NT2/D1 (cell line): Measurements from ENCODE around the gene C20orf202.

Source experiments
- DNase-seq: peaks from one replicate; pipeline ENCODE4 v3.0.0-alpha.2; 2011; ENCODE audit warnings: low read depth, low spot score
- H3K27me3 ChIP-seq: 2 replicates; pipeline ENCODE4 v1.6.0; 2011; ENCODE audit warnings: mild to moderate bottlenecking; ENCODE audit not compliant: insufficient read length, insufficient read depth
- H3K36me3 ChIP-seq: 2 replicates; pipeline ENCODE4 v1.6.1; 2011; ENCODE audit warnings: mild to moderate bottlenecking, low read length, mixed read lengths; ENCODE audit not compliant: insufficient read depth, insufficient read length
- H3K4me1 ChIP-seq: 2 replicates; pipeline ENCODE4 v1.5.1; 2011; ENCODE audit not compliant: insufficient read depth, insufficient read length
- H3K4me3 ChIP-seq: 2 replicates; pipeline ENCODE4 v1.5.1; 2011; ENCODE audit warnings: low read depth; ENCODE audit not compliant: insufficient read length
- H3K9ac ChIP-seq: 2 replicates; pipeline ENCODE4 v1.6.0; 2011; ENCODE audit warnings: low read depth; ENCODE audit not compliant: insufficient read length
- H3K9me3 ChIP-seq: 2 replicates; pipeline ENCODE4 v1.5.1; 2011; ENCODE audit warnings: mild to moderate bottlenecking, low read length; ENCODE audit not compliant: insufficient read depth
- SUZ12 ChIP-seq: IDR thresholded peaks from 2 replicates; pipeline ENCODE4 v1.6.1; 2011; ENCODE audit not compliant: insufficient read length, insufficient read depth; ENCODE audit errors: extremely low read depth
- YY1 ChIP-seq: IDR thresholded peaks from 2 replicates; pipeline ENCODE4 v1.6.1; 2011; ENCODE audit not compliant: insufficient read length, insufficient read depth
- ZNF274 ChIP-seq: IDR thresholded peaks from 2 replicates; pipeline ENCODE4 v1.6.1; 2011; ENCODE audit warnings: mild to moderate bottlenecking, low read depth, low read length

C20orf202 gene

GRCh38 chr20:1189827-1190226, 13.4 kb upstream of the C20orf202 start:
- no peak for TF ChIP-seq ZNF274
- TF ChIP-seq SUZ12 = no peak
- TF ChIP-seq YY1 = no peak
- H3K36me3 ChIP-seq = no peaks in the 10 kb centered on the region
- H3K9ac ChIP-seq = no peak overlapping the region
- H3K27me3 ChIP-seq = peaks cover 2% of the 10 kb centered on the region
- peaks cover 3% of the 10 kb centered on the region for H3K4me1 ChIP-seq
- no peak for DNase-seq
- no peak overlapping the region for H3K4me3 ChIP-seq
- H3K9me3 ChIP-seq = no peaks in the 10 kb centered on the region

- no peak for TF ChIP-seq ZNF274
- Histone ChIP-seq H3K9ac (no peak overlapping the region), H3K36me3 (no peaks in the 10 kb centered on the region), H3K4me1 (peaks cover 3% of the 10 kb centered on the region), H3K9me3 (no peaks in the 10 kb centered on the region), H3K27me3 (no peaks in the 10 kb centered on the region), H3K4me3 (no peak overlapping the region)
- no peak for DNase-seq
Observed at GRCh38 chr20:1190847-1191246, 12.4 kb upstream of the C20orf202 start.

GRCh38 chr20:1191299-1191698, 12.0 kb upstream of the C20orf202 start:
- Histone ChIP-seq H3K4me3 (no peak overlapping the region), H3K9me3 (no peaks in the 10 kb centered on the region), H3K9ac (no peak overlapping the region), H3K4me1 (peaks cover 3% of the 10 kb centered on the region), H3K27me3 (no peaks in the 10 kb centered on the region), H3K36me3 (no peaks in the 10 kb centered on the region)
- TF ChIP-seq SUZ12 (no peak), YY1 (no peak), ZNF274 (no peak)
- DNase-seq = no peak

GRCh38 chr20:1195226-1195625, 8.0 kb upstream of the C20orf202 start:
- no peaks in the 10 kb centered on the region for H3K27me3 ChIP-seq
- TF ChIP-seq SUZ12 (no peak), YY1 (no peak), ZNF274 (no peak)
- no peaks in the 10 kb centered on the region for H3K4me1 ChIP-seq
- no peak overlapping the region for H3K4me3 ChIP-seq
- DNase-seq = no peak
- H3K9me3 ChIP-seq = no peaks in the 10 kb centered on the region
- no peak overlapping the region for H3K9ac ChIP-seq
- H3K36me3 ChIP-seq = no peaks in the 10 kb centered on the region

GRCh38 chr20:1196634-1197033, 6.6 kb upstream of the C20orf202 start:
- TF ChIP-seq YY1 (no peak), SUZ12 (no peak), ZNF274 (no peak)
- H3K4me3 ChIP-seq = no peak overlapping the region
- H3K4me1 ChIP-seq = no peaks in the 10 kb centered on the region
- no peaks in the 10 kb centered on the region for H3K27me3 ChIP-seq
- H3K9me3 ChIP-seq = no peaks in the 10 kb centered on the region
- H3K36me3 ChIP-seq = no peaks in the 10 kb centered on the region
- DNase-seq = no peak
- no peak overlapping the region for H3K9ac ChIP-seq

- H3K4me1 ChIP-seq = no peaks in the 10 kb centered on the region
- H3K27me3 ChIP-seq = no peaks in the 10 kb centered on the region
- no peak for TF ChIP-seq SUZ12
- TF ChIP-seq YY1 = no peak
- no peak for TF ChIP-seq ZNF274
- H3K4me3 ChIP-seq = no peak overlapping the region
- DNase-seq = no peak
- no peaks in the 10 kb centered on the region for H3K9me3 ChIP-seq
- no peaks in the 10 kb centered on the region for H3K36me3 ChIP-seq
- H3K9ac ChIP-seq = no peak overlapping the region
Observed at GRCh38 chr20:1197801-1198200, 5.5 kb upstream of the C20orf202 start.

- Histone ChIP-seq H3K36me3 (no peaks in the 10 kb centered on the region), H3K27me3 (no peaks in the 10 kb centered on the region), H3K9ac (no peak overlapping the region), H3K4me3 (no peak overlapping the region), H3K4me1 (no peaks in the 10 kb centered on the region), H3K9me3 (no peaks in the 10 kb centered on the region)
- DNase-seq = no peak
- no peak for TF ChIP-seq ZNF274
Observed at GRCh38 chr20:1198751-1199150, 4.5 kb upstream of the C20orf202 start.

GRCh38 chr20:1199212-1199873, 3.9 kb upstream of the C20orf202 start:
- H3K4me3 ChIP-seq = no peak overlapping the region
- H3K36me3 ChIP-seq = no peaks in the 10 kb centered on the region
- H3K27me3 ChIP-seq = no peaks in the 10 kb centered on the region
- no peaks in the 10 kb centered on the region for H3K4me1 ChIP-seq
- no peak overlapping the region for H3K9ac ChIP-seq
- no peaks in the 10 kb centered on the region for H3K9me3 ChIP-seq
- DNase-seq = no peak
- TF ChIP-seq YY1 (no peak), ZNF274 (no peak)
